ENCODE results near the gene CH25H. TPM values are rescaled to one million over a fixed set of nuclear protein-coding genes. Genes with fewer than 3 reads are reported as not detected.

CH25H gene
- total and polyA plus RNA-seq, 10 of the 15 experiments (the other 5 are each of a cell fraction or from before 2014, with no cell fraction given): not detected

- SMC1A ChIA-PET (ENCODE audit: uncharacterized antibody, unreplicated experiment): interaction anchor here (0.6 to 4.2 kb wide), 21 partner anchors 12 to 378 kb away, joined by 3 to 64 read pairs (median 5); partner anchors contain the start of gene FAS
- no peak for TF ChIP-seq TCF7 (IDR thresholded peaks at IDR 0.05; ENCODE audit: borderline replicate concordance)
- TF ChIP-seq CTCF (IDR thresholded peaks at IDR 0.05 in 2 of 3, conservative IDR thresholded peaks at IDR 0.05 in 1 of 3; ENCODE audit: control insufficient read depth in 2 of 3, extremely low read depth in 1 of 3, insufficient read depth in 1 of 3, low read depth in 3 of 3, low read length in 3 of 3): peak; percentile 40 to 70 (median 48); a peak in 5 of 6 replicates
- 0 out of 2 replicates have a peak, but pooled peaks have one; percentile 35 for TF ChIP-seq MLLT1 (IDR thresholded peaks at IDR 0.05)
- no peak for TF ChIP-seq IRF4 (IDR thresholded peaks at IDR 0.05; ENCODE audit: low read depth, low read length)
- TF ChIP-seq ATF7 (IDR thresholded peaks at IDR 0.05; ENCODE audit: low read depth): peak; percentile 23; the same call in 1 of the 2 replicates
- peak; percentile 83 for TF ChIP-seq RAD21 (IDR thresholded peaks at IDR 0.05; ENCODE audit: insufficient read depth, low read depth, low read length)
- no peak for TF ChIP-seq YY1 (IDR thresholded peaks at IDR 0.05; ENCODE audit: low read depth, low read length)
- peak; percentile 18; the same call in 1 of the 2 replicates for TF ChIP-seq RAD51 (IDR thresholded peaks at IDR 0.05)
- TF ChIP-seq ATF2 (IDR thresholded peaks at IDR 0.05; ENCODE audit: low read length): no peak
- TF ChIP-seq NBN (IDR thresholded peaks at IDR 0.05): peak; percentile 66; the same call in 1 of the 2 replicates
- TF ChIP-seq SMC3 (IDR thresholded peaks at IDR 0.05; ENCODE audit: borderline replicate concordance, low read length): peak; percentile 67; the same call in 1 of the 2 replicates
- POLR2A ChIA-PET: interaction anchor here (1.4 kb wide), 1 partner anchor 280 kb away, joined by 5 read pairs; no protein-coding TSS in a partner anchor
- in situ Hi-C loops (cut with MboI) (loop anchor here (5.0 kb wide), 3 partner anchors 181 to 376 kb away; no protein-coding TSS in a partner anchor), intact Hi-C loops (cut with micrococcal nuclease; ENCODE audit: unreplicated experiment) (loop anchor here (1.0 to 5.0 kb wide), 3 partner anchors 183 to 376 kb away; no protein-coding TSS in a partner anchor)
- Histone ChIP-seq H3K4me3 (no peak overlapping the region), H3K4me2 (ENCODE audit: control insufficient read depth, insufficient read depth) (no peak overlapping the region), H4K20me1 (ENCODE audit: control insufficient read depth, insufficient read depth) (no peaks in the 10 kb centered on the region), H3K9me3 (replicated peaks; ENCODE audit: control insufficient read depth, insufficient read depth, low read length) (no peaks in the 10 kb centered on the region), H3K79me2 (ENCODE audit: control insufficient read depth, insufficient read depth, low read length) (no peaks in the 10 kb centered on the region), H2AFZ (ENCODE audit: control insufficient read depth, low read depth, low read length) (no peak overlapping the region), H3K9ac (ENCODE audit: control insufficient read depth, insufficient read depth, low read length) (no peak overlapping the region), H3K27ac (ENCODE audit: control insufficient read depth, insufficient read depth) (no peak overlapping the region), H3K36me3 (ENCODE audit: control insufficient read depth in 2 of 2, insufficient read depth in 2 of 2, low read length in 1 of 2) (no peaks in the 10 kb centered on the region), H3K4me1 (ENCODE audit: control insufficient read depth, insufficient read depth, low read length) (peaks cover 12% of the 10 kb centered on the region), H3K27me3 (replicated peaks in 1 of 2; ENCODE audit: control insufficient read depth in 2 of 2, insufficient read depth in 2 of 2, low read length in 1 of 2) (no peaks in the 10 kb centered on the region; a peak in 1 of 4 replicates)
- FAIRE-seq (peak; percentile 89), ATAC-seq (peak; percentile 70), DNase-seq (ENCODE audit: low read depth, low spot score) (no peak)
- no TSS peak for BruUV-seq (replicated peaks)
- WGBS (ENCODE audit: insufficient coverage, insufficient replicate concordance, low lambda C conversion rate, missing lambda C conversion rate): 38% methylated on average over 8 of the region's 8 CpGs
- CTCF ChIA-PET: interaction anchor here (0.6 to 4.2 kb wide), 31 partner anchors 14 to 652 kb away, joined by 3 to 117 read pairs (median 3); partner anchors contain the start of genes FAS and LIPA
- RAD21 ChIA-PET (ENCODE audit: unreplicated experiment): interaction anchor here (0.8 to 4.2 kb wide), 8 partner anchors 182 to 388 kb away, joined by 3 to 45 read pairs (median 6); no protein-coding TSS in a partner anchor
Observed at GRCh38 chr10:89213191-89213808, 6.2 kb upstream of the CH25H start.
